LNCAP (cell line): ENCODE measurements around the gene ABI2.

ENCODE experiments used
- CTCF ChIP-seq: fragments of 450-650 bp; IDR thresholded peaks from 2 replicates; pipeline ENCODE4 v1.5.1; 2017; ENCODE audit warnings: mild to moderate bottlenecking

ABI2 gene

GRCh38 chr2:203327901-203328759 lies at the start of gene ABI2:
Gene ABI2 (plus strand): TSS chr2:203328394. CDS start chr2:203328515, 121 bp downstream.
- TF ChIP-seq CTCF, result no peak

GRCh38 chr2:203279288-203279687 lies 48.9 kb upstream of the ABI2 start:
- no peak for TF ChIP-seq CTCF

GRCh38 chr2:203280428-203281064 lies 47.6 kb upstream of the ABI2 start:
- TF ChIP-seq CTCF, result no peak

GRCh38 chr2:203282101-203282500 lies 46.1 kb upstream of the ABI2 start:
- no peak for TF ChIP-seq CTCF

GRCh38 chr2:203286532-203286931 lies 41.7 kb upstream of the ABI2 start:
- no peak for TF ChIP-seq CTCF

GRCh38 chr2:203301667-203302066 lies 26.5 kb upstream of the ABI2 start:
- no peak for TF ChIP-seq CTCF

GRCh38 chr2:203310688-203311436 lies 17.3 kb upstream of the ABI2 start:
- no peak for TF ChIP-seq CTCF
